COLO829 (cell line): Measurements from ENCODE around the gene THUMPD2.

Experiments used
- DNase-seq: peaks from one replicate; pipeline ENCODE4 v3.0.0; 2012; ENCODE audit warnings: low spot score

THUMPD2 gene

GRCh38 chr2:39717067-39717466 lies 62.0 kb downstream of the THUMPD2 start:
- no peak for DNase-seq

- DNase-seq: no peak
These were observed 63.2 kb downstream of the THUMPD2 start for GRCh38 chr2:39715822-39716221.

DNA sequence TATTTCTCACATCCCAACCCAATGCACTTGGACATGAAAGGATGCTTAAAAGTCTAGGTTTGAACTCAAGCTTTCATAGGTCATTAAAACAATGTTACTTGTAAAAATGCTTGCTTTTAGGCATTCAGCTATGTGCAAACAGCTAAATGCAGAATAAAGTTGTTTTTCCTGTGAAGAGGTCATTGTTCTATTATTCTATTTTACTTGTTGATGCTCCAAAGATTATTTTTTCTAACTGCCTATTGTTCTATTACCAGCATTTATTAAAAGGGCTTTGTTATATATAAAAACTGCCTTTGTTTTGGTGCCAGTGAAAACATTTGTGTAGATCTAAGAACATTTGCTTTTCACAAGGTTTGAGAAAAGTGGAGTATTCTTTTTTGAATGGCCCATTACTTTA lies 64.0 kb downstream of the THUMPD2 start:
- no peak for DNase-seq

- DNase-seq: no peak
These were observed 66.1 kb downstream of the THUMPD2 start for GRCh38 chr2:39712953-39713352.

DNA sequence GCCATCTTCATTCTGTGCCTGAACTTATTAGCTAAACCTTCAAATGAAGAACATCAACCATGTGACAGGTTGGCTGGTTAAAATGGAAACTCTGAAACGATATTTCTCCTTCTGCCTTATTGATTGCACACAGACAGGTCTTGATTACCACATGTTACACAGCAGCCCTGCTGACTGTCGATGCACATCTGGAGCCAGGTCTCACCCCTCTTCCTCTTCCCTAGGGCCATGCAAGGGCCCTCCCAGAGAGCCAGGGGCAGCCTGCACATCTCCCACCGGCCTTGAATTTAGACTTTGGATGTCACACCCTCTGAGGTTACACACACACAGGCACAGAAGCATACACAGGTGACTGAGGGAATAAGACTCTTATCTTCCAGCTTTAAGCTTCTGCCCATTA lies 68.3 kb downstream of the THUMPD2 start:
- no peak for DNase-seq

- DNase-seq: no peak
These were observed 71.1 kb downstream of the THUMPD2 start for GRCh38 chr2:39708003-39708402.

GRCh38 chr2:39706945-39707344 lies 72.1 kb downstream of the THUMPD2 start:
- DNase-seq: no peak

DNA sequence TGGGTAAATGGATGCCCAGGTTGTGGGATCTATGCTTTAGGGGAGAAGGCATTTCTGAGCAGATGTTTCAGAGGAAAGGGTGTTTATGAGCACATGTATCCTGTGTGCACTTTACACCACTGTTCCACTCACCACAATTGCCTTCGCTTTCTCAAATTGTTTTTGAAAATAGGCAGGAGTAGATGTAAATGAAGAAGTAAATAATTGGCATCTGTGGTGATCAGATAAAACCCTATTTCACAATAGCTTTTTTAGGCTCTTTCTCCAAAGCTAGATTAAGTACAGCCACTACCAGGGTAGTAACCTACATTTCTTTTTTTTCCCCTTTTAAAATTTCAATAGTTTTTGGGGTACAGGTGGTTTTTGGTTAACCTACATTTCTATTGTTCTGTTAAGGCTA lies 72.7 kb downstream of the THUMPD2 start:
- no peak for DNase-seq

- DNase-seq: no peak
These were observed 73.4 kb downstream of the THUMPD2 start for GRCh38 chr2:39705638-39706037.

- no peak for DNase-seq
These were observed 74.5 kb downstream of the THUMPD2 start for GRCh38 chr2:39704540-39704939.

- DNase-seq: no peak
These were observed 75.7 kb downstream of the THUMPD2 start for GRCh38 chr2:39703181-39703872.

GRCh38 chr2:39701137-39701536 lies 77.9 kb downstream of the THUMPD2 start:
- no peak for DNase-seq

- DNase-seq: no peak
These were observed 81.6 kb downstream of the THUMPD2 start for GRCh38 chr2:39697454-39697853.

DNA sequence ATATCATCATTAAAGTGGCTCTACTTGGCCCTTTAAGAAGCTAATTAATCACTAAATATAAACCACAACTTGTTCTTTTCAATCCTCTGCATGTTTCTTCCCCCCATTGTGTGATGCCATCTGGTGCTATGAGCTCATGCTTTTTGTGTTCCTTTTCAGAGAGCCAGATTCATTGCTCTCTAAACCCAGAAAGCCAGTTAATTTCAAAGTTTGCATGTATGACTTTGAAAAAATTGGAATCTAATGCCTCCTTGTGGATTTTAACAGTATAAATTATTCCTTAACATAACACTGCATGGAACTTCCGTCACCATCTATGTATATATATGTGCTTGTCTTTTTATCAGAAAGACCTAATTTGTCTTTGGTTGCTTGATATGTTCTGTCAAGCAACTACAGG lies 82.2 kb downstream of the THUMPD2 start:
- DNase-seq: peak; percentile 48

DNA sequence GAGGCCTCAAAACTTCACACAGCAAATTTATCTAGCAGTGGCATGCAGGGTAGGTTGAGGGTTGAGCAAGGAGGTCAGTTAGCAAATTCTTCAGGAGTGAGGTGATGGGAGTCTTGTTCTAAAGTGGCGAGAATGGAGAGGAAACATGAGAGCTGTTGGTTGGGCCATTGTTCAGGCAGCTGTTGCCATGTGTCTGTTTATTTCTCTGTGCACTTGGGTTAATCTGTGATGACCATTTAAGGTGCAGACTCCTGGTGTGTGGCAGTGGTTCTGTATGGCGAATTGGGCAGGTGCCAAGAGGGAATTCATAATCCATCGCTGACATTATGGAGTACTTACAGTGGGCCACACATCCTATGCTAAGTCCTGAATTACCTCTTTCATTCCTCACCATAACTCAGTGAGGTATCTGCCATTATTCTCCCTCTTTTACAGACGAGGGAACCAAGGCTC lies 82.9 kb downstream of the THUMPD2 start:
- DNase-seq: no peak

DNA sequence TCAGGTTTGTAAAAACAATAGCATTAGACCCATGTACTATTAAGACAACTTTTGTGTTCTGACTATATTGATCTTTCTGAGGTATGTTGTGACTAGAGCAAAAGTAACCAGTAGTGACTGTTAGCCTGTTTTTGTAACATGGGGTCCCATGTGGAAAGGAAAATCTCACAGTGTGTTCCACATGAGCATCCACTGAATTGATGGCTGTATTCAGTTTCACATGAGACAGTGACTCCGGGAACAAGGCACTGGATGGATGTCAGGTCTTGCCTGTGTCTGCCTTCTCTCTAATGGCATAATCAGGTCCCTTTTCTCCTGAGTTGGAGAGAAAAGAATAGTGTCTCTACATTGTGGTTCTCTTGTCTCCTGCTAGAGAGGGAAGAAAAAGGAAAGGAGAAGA lies 85.8 kb downstream of the THUMPD2 start:
- no peak for DNase-seq

- no peak for DNase-seq
These were observed 89.2 kb downstream of the THUMPD2 start for GRCh38 chr2:39689876-39690275.

DNA sequence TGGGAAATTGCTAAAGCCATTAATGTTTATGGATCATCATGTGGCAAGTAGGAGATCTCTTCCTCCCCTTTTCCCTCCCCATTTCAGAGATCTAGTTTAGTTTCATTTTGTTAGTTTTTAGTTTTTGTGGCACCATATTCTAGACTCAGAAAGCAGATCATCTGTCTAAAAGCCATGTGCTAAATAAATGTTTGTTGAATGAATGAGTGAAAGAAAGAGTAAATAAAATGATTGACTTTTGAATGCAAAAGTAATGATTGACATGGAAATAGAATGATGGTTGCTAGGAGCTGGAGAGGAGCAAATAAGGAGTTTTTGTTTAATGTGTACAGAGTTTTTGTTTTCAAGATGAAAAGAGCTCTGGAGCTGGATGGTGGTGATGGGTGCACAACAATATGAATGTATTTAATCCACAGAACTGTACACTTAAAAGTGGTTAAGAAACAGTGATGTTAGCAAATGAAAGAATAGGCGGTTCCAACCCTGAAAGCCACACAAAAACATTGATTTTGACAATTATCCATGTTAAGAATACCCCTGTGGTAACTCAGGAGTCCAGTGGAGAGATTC lies 89.7 kb downstream of the THUMPD2 start:
- no peak for DNase-seq

GRCh38 chr2:39688181-39688580 lies 90.9 kb downstream of the THUMPD2 start:
- no peak for DNase-seq

DNA sequence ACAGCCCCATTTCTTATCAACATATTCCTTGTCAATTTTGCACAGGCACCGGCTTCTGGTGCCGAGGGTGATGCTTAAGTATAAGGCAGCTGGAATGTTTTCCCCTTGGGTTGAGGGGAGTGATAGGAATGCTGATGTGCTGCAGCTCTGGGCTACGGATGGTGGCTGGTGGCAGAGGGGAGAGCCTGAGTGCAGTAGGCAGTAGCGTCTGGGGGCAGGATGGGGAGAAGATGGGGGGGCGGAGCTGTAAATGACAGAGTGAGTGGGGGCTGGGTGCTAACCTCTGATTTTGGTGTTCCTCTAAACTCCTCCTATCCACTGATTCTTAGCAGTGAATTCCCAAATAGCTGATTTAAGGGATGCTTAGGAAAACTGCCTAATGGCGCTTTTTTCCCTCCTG lies 92.6 kb downstream of the THUMPD2 start:
- no peak for DNase-seq
